HL-60/S4 treated with phorbol 12-myristate 13-acetate at 8.2 ng/mL for 4 days and 3 days (cell line): ENCODE measurements around the gene PRR23A.

Experiments
- in situ Hi-C: fragments of 300-500 bp; cut with MboI; formaldehyde crosslinking; loops from 2 replicates; pipeline ENCODE4 v1.15.0; 2022; ENCODE audit warnings: low sequenced_read_pairs

The PRR23A gene

GRCh38 chr3:138974462-138974861 is 31.6 kb downstream of the PRR23A start:
- in situ Hi-C loops: no loop called here

- in situ Hi-C loops: no loop called here
These were observed 33.1 kb downstream of the PRR23A start for GRCh38 chr3:138972941-138973340.

GRCh38 chr3:138971766-138972320 is 34.2 kb downstream of the PRR23A start:
- in situ Hi-C loops: no loop called here

GRCh38 chr3:138964923-138965322 is 41.1 kb downstream of the PRR23A start:
- in situ Hi-C loops: no loop called here

- in situ Hi-C loops: no loop called here
These were observed 41.8 kb downstream of the PRR23A start for GRCh38 chr3:138964264-138964663.

- in situ Hi-C loops: no loop called here
These were observed 43.1 kb downstream of the PRR23A start for GRCh38 chr3:138962854-138963560.

- in situ Hi-C loops: no loop called here
These were observed 45.6 kb downstream of the PRR23A start for GRCh38 chr3:138960417-138960852.
